ENCODE measurements around the gene PIGH.
"Not testable (repeated sequence)": the region's sequence is repeated elsewhere in the genome, so short reads cannot be mapped to it uniquely, and the experiment has no call there.

GRCh38 chr14:67542620-67543019 lies 57.4 kb downstream of the PIGH start:
- TF ChIP-seq POLR2A (IDR thresholded peaks at IDR 0.05; ENCODE audit: low read depth, low read length); POLR2AphosphoS5 (IDR thresholded peaks at IDR 0.05; ENCODE audit: low read depth, low read length); TAF1 (IDR thresholded peaks at IDR 0.05; ENCODE audit: low read depth, low read length); POU2F2 (IDR thresholded peaks at IDR 0.05; ENCODE audit: low read depth, low read length); PAX5 (IDR thresholded peaks at IDR 0.05; ENCODE audit: insufficient read depth, low read length, severe bottlenecking); SPI1 (IDR thresholded peaks at IDR 0.05; ENCODE audit: low read depth, low read length): not testable (repeated sequence)
